GM12873 (cell line): ENCODE results near the gene CDK5RAP1.

Experiments
- CTCF ChIP-seq: IDR thresholded peaks from 2 replicates; pipeline ENCODE4 v1.5.1; 2012; ENCODE audit warnings: low read depth, mild to moderate bottlenecking, moderate library complexity, low read length, control low read depth; ENCODE audit not compliant: insufficient read depth; ENCODE audit errors: missing control alignments

The CDK5RAP1 gene

DNA sequence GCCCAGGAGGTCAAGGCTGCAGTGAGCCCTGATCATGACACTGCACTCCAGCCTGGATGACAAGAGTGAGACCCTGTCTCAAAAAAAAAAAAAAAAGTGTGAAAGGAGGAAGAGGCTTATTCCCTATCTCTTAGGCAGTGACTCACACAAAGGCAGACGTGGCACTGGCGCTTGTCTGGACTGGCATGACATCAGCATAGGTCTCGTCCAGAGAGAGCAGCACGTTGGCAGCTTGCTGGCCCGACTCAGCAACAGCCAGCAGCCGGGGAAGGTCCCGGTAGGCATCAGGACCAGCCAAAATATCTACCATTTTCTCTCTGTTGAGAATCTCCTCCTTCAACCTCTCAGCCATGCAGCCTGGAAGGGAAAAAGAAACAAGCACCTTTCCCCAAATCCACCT, 14.1 kb downstream of the CDK5RAP1 start:
- TF ChIP-seq CTCF: no peak

GRCh38 chr20:33386673-33387072, 14.6 kb downstream of the CDK5RAP1 start:
- TF ChIP-seq CTCF: no peak

DNA sequence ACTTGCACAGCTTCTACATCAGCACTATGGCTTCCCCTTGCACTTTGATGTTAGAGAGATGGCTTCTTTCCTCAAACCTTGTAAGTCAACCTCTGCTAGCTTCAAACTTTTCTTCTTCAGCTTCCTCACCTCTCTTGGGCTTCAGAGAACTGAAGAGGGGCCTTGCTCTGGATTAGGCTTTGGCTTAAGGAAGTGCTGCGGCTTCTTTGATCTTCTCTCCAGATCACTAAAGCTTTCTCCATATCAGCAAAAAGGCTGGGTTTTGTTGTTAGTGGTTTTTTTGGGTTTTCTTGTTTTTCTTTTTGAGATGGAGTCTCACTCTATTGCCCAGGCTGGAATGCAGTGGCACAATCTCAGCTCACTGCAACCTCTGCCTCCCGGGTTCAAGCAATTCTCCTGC, 24.0 kb downstream of the CDK5RAP1 start:
- no peak for TF ChIP-seq CTCF

DNA sequence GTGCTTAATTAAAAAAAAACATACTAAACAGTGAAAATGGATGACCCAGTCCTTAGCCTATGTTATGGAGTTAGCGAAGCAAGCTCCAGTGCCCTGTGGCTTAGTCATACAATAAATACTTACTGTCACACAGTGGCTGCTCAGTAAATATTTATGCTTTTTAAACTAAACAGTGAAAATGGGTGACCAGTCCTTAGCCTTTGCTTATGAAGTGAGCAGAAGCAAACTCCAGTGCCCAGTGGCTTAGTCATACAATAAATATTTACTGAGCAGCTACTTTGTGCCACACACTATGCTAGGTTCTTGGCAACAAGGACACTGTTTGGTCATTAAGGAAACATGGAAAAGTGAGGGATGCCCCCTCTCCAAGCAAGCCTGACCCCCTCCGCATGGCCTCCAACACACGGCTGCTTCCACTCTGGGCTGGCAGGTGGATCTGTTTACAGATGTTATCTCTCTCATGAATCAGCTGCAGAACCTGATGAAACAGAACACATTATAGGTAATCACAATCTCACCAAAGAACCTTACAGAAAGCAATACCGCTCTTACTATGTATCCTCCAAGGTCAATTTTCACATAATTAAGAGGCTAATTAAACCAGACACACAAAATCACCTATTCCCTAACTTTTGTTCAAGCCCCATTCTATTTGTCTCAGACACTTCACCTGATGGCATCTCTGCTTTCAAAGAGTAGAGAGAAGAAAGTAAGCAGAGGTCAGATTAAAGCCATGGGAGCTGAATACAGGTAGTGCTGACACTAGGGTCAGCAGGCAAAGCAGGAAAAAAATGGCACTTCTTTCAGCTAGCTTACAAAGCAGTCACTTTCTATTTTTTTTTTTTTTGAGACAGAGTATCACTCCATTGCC, 27.3 kb downstream of the CDK5RAP1 start:
- no peak for TF ChIP-seq CTCF

DNA sequence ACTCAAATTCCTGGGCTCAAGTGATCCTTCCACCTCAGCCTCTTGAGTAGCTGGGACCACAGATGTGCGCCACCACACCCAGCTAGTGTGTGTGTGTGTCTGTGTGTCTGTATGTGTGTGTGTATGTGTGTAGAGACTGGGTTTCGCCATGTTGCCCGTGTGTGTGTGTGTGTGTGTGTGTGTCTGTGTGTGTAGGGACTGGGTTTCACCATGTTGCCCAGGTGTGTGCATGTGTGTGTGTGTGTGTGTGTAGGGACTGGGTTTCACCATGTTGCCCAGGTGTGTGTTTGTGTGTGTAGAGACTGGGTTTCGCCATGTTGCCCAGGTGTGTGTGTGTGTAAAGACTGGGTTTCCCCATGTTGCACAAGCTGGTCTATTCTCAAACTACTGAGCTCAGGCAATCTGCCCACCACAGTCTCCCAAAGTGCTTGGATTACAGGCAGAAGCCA, 28.3 kb downstream of the CDK5RAP1 start:
- no peak for TF ChIP-seq CTCF

DNA sequence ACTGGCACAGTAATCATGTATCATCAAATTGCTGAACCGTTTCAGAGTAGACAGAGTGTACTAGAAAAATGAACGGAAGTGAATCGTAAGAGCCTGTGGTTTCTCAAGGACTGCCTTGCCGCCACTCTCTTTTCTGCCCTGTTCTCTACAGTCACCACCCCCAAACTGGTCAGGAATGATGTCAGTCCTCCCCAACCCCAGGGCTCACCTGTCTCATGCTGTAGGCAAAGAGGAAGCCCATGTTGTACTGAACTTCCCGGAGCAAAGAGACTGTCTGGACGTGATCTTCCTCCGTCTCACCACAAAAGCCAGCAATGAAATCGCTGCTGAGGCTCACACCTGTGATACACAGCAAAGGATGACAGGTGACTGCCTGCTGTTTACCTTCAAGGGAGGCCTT, 31.0 kb downstream of the CDK5RAP1 start:
- TF ChIP-seq CTCF: no peak

DNA sequence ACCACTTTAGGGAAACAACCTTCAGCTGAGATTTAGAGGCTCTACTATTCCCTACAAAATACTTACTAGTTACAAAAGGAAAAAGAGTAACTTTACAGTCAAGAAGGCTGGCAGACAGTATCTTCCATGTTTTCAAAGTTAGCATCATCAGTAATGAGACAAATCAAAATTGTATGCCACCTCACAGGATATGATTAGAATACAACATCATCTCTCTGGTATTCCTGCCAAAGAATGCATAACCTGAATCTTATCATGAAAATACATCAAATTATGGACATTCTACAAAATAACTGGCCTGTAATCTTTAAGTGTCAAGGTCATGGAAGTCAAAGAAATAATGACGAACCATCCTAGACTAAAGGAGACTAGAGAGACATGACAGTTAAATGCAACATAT, 38.4 kb downstream of the CDK5RAP1 start:
- no peak for TF ChIP-seq CTCF
